Prostate gland (tissue), 2 donors: ENCODE results near the gene SPANXN2.

ENCODE experiments used
- CTCF ChIP-seq, 4 experiments: fragments of 200-600 bp in 2 of 4; fragments of 450-650 bp in 2 of 4; sonication (generic) in 2 of 4; IDR thresholded peaks; 1 replicate in 3 of 4; 2 replicates in 1 of 4; pipeline ENCODE4 v1.5.1; 2016 to 2019; ENCODE audit warnings: antibody characterized with exemption in 4 of 4, mild to moderate bottlenecking in 2 of 4, moderate library complexity in 2 of 4
- POLR2A ChIP-seq: fragments of 450-650 bp; IDR thresholded peaks from one replicate; pipeline ENCODE4 v1.6.1; 2016; ENCODE audit warnings: antibody characterized with exemption, mild to moderate bottlenecking

- TF ChIP-seq CTCF (IDR thresholded peaks at IDR 0.05): peak in 2 of 4 experiments; percentile 20 to 30
- no peak for TF ChIP-seq POLR2A
Observed at GRCh38 chrX:143664302-143664701, 56.2 kb downstream of the SPANXN2 start.
